NT2/D1 (cell line): ENCODE measurements around the gene TCF4.

Experiments
- YY1 ChIP-seq: IDR thresholded peaks from 2 replicates; pipeline ENCODE4 v1.6.1; 2011; ENCODE audit not compliant: insufficient read length, insufficient read depth
- ZNF274 ChIP-seq: IDR thresholded peaks from 2 replicates; pipeline ENCODE4 v1.6.1; 2011; ENCODE audit warnings: mild to moderate bottlenecking, low read depth, low read length

- TF ChIP-seq ZNF274 = no peak
- TF ChIP-seq YY1 = no peak
Observed at GRCh38 chr18:55300421-55300935, 287.5 kb downstream of the TCF4 start.
